CMK (cell line): ENCODE measurements around the gene SEPTIN5.
"Not testable (repeated sequence)": the region's sequence is repeated elsewhere in the genome, so short reads cannot be mapped to it uniquely, and the experiment has no call there.

Experiments
- DNase-seq: peaks from one replicate; pipeline ENCODE4 v3.0.0-alpha.2; 2010; ENCODE audit warnings: low read depth

Gene SEPTIN5

DNA sequence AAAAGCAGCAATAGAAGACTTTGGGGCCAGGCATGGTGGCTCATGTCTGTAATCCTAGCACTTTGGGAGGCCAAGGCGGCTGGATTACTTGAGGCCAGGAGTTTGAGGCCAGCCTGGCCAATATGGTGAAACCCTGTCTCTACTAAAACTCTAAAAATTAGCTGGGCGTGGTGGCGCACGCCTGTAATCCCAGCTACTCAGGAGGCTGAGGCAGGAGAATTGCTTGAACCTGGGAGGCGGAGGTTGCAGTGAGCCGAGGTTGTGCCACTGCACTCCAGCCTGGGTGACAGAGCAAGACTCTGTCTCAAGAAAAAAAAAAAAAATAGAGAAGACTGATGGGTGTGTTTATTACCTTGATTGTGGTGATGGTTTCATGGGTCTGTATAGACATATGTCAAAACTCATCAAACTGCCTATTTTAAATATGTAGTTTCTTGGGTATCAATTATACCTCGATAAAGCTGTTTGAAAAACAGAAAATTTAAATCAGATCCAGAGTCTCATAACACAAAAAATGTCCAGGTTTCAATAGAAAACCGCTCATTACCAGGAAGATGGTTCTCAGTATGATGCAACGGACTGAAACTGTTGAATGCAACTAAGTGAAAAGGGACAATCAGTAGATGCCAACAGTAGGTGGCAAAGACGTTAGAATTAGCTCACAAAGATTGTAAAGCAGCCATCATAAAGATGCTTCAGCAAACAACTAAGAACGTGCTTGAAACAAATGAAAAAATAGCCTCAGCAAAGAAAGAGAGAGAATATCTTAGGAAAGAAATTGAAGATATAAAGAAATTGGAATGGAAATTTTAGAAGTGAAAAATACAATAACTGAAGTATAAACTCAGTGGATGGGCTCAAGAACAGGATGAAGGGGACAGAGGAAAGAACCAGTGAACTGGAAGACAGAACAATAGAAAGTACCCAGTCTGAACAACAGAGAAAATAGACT is 33.1 kb upstream of the SEPTIN5 start:
- no peak for DNase-seq

DNA sequence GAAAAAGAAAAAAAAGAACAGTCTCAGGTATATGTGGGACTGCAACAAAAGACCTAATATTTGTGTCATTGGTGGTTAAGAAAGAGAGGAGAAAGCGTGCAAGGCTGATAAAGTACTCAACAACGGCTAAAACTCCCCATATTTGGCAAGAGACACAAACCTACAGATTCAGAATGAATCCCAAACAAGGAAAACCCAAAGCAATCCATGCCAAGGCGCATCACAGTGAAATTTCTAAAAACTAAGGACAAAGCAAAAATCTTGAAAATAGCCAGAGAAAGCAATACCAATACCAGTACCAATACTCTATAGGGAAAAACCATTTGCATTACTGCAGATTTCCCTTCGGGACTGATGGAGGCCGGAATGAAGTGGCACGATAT is 32.4 kb upstream of the SEPTIN5 start:
- DNase-seq, result no peak

DNA sequence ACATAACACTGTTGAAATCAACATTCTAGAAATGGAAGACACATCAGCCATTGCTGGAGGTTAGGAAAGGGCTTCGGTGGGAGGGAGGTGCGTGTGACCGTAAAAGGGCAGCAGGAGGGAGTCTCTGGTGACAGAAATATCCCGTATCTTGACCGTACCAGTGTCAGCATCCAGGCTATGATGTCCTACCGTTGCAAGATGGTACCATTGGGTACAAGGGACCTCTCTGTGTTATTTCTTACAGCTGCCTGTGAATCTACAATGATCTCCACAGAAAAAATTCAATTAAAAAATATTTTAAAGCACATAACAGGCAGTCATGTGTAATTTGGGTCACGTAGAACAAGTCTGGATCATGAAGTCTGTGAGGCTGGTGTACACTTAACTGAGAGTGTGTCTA is 27.4 kb upstream of the SEPTIN5 start:
- DNase-seq, result no peak

DNA sequence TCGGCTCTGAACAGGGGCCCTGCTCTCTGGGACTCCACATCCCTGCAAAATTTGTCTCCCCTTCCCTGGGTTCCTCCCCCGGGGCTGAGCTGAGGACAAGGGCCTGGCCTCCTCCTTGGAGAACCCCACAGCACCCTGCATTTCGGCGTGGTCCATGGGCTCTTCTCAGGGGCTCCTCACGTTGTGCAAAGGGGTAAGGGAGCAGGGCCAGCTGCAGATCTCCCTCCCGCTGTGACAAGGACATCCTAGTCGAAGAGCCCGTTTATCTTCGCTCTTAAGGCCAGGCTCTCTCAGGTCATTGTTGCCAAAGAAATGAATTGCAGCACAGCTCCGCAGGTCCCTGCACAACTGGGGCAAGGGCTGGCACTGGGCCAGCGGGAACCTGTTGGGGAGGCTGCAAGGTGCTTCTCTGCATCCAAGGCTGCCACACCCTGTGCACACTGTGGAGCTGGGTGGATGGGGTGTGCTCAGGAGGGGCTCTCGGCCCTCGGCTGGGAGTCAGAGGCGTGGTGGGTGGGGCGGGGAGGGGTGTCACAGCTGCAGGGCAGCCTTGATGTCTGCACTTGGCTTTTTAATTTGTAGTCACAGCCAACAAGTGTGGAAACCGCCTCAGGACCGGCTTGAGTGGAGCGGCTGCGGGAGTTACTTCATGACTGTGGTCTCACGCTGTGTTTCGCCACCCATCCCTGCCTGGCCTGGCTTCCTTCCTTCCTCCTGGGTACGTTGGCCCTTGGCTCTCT is 26.6 kb upstream of the SEPTIN5 start:
- DNase-seq, result no peak

DNA sequence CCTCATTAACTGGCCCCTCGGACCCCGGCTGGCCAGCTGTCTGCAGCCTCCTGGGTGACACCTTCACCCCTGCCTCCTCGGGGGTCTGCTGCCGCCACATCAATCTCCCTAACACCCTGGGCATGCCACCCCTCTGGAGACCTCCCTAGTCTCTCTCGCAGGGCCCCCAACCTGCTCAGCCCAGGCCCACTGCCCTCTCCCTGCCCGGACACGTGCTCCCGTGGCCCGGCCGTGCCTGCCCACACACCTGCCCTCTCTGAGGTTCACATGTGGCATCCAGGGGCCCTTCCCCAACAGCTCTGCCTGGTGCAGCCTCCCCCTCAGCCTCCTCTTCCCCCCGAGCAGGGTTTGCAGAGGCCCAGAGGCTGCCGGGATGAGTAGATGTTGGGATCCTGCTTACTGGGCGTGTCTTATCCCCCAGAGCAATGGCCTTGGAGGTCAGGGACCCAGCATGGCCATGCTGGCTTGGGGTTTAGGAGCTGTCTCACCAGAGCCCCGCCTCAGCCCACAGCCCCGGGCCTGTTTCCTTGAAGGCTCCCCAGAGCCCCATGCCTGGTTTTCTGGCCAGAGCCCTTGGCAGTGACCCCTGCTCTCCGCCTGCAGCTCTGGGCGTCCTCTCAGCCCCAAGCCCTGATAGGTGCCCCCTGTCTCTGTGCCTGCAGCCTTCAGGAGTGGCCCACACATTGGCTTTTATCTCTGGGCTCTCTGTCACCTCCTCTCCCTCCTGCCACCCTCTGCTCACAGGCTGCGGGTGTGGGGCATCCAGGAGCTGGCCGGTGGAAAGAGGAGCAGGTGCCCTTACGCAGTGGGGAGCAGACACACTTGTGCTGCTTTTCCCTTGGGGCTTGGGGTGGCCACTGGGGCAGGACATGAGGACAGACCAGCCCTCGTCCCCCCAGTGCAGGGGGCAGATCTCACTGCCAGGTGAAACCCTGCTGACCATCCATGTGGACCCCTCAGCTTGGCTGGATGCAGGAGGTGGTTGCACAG is 25.7 kb upstream of the SEPTIN5 start:
- no peak for DNase-seq

DNA sequence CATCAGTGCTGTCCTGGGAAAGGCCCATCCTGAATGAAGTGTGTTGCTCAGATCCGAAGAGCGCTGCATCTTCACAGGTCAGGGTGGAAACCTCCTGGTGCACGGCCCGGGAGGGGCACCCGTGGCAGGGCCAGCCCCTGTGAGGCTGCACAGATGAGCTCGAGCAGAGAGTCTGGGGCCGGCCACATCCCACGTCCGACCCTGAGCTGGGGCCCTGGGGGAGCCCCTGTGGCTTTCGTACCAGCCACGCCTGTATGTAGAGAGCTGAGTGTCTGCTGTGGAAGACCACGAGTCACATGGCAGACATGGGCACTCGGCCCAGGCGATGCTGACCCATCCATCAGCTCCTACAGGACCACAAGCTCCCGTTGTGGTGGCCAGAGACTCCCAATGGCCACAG is 24.9 kb upstream of the SEPTIN5 start:
- DNase-seq, result no peak

DNA sequence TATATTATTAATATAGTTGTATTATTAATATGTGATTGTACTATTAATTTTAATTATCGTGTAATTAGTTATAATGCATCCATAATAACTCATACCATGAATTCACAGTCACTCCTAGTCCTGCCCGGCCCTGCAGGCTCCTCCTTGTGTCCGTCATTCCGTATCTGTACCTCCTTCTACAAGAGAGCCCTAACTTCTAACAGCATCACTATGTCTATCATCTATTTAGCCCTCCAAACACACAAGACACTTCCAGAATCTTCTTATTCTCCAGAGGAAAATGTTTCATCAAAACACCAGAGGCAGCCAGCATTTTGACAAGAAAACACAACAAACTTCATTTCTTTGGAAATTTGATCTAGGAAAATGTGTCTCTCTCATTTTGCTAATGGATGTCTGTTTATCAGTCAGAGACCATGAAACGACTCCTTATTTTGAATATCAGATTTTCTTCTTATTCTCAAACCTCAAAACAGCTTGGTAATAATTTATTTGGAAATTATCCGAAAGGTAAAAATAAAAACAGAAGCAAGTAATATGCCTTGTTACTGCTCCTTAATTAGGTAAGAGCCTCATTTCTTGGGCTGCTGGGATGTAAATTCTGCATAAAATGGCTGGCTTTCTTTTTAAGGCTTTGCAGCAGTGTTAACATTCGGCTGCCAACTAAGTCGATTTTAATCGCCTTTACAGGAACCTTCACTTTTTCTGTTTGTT is 23.1 kb upstream of the SEPTIN5 start:
- no peak for DNase-seq

DNA sequence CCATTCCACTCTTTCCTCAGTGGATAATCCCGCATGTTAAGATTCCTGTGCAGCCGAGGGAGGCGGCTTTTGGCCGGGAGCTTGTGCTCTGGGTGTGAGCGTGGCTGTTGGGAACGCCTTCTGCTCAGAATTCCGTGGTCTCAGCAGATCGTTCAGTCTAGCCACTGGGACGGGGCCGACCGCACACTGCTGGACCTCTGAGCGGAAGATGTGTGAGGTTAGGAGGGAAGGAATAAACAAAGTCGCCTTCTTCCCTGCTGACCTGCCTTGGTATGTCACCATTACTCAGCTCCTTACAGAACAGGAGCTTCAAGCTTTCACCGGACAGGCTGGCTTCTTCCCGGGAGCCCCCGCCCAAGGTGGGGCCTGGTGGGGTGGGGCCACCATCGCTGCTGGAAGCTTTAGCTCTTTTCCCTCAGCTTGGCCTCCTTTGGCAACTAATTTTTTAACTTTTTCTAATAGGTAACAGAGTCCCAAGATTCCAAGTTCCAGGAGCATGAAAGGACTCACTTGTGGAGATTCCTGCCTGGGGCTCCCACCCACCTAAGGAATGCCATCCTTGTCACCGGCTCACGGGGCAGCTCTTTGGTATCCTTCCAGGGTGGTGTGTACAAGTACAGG is 22.5 kb upstream of the SEPTIN5 start:
- DNase-seq, result no peak

DNA sequence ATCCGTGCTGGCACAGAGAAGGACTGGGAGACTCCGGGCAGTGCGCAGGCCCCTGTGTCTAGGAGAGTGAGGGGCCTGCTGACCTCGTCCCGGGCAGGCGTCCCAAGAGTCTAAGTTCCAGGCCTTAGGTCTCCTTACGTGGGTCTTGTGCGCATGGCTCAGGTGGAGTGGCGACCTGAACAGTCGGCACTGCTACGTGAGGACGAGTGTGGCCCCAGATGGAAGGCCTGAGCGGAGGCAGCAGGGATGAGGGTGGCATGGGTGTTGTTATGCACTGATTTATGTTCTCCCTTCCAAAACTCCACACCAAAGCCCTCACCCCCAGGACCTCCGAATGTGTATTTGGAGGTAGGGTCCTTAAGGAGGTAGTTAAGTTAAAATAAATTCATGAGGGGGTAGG is 20.7 kb upstream of the SEPTIN5 start:
- no peak for DNase-seq

DNA sequence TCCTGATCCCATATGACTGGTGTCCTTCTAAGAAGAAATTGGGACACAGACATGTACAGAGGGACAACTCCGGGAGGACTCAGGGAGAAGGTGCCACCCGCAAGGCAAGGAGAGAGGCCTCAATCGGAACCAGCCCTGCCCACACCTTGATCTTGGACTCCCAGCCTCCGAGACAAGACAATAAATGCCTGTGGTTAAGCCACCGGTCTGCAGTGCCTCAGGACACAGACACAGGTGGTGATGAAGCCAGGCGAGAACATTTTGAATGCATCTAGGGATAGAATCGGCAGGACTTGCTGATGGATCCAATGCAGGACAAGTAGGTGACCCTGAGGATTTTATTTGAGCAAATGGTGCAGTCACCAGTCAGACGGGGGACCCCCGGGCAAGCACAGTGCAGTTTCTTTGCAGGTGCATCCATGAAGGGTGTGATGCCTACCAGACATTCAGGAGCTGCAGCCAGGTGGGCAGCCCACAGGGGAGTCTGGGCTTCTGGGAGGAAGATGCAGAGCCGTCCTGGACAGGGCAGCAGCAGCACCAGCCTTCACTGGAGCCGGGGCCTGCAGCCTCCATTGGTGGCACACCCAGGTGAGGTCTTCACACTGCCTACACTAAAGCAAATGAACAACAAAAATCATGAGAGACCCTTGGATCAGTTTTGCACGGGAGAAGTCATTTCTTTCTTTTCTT is 20.2 kb upstream of the SEPTIN5 start:
- DNase-seq, result no peak

DNA sequence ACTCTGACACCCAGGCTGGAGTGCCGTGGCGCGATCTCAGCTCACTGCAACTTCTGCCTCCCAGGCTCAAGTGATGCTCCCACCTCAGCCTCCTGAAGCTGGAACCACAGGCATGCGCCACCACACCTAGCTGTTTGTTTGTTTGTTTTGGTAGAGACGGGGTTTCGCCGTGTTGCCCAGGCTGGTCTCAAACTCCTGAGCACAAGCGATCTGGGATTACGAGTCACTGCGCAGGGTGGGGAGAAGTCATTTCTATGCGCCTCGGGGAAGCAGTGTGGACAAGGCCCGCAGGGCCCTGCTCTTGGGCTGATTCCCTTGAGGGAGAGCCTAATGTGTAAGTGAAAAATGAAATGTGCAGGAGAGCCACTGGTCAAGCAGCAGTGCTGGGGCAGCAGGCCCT is 19.6 kb upstream of the SEPTIN5 start:
- no peak for DNase-seq

DNA sequence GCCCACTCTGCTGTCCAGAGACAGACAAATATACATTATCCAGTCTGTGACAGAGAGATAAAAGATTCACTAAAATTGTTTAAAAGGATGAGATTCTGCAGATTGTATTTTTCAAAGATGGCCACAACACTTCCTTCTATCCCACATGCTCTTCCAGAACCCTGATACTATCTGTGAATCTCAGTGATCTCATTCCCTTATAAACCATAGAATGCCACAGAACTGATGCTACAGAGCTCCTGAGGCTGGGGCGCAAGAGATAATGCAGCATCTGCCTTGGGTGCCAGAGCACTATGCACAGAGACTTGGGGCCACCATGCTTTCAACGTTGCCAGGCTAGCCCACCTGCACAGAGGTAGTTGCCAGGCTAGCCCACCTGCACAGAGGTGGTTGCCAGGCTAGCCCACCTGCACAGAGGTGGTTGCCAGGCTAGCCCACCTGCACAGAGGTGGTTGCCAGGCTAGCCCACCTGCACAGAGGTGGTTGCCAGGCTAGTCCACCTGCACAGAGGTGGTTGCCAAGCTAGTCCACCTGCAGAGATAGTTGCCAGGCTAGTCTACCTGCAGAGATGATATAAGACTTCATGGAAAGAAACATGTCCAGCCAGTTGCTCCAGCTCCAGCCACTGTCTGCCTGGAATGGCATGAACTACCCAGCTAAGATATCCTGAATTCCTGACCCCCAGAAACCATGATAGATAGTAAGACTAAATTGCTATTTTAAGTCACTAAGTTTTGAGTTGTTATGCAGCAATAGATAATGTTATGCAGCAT is 17.6 kb upstream of the SEPTIN5 start:
- no peak for DNase-seq

DNA sequence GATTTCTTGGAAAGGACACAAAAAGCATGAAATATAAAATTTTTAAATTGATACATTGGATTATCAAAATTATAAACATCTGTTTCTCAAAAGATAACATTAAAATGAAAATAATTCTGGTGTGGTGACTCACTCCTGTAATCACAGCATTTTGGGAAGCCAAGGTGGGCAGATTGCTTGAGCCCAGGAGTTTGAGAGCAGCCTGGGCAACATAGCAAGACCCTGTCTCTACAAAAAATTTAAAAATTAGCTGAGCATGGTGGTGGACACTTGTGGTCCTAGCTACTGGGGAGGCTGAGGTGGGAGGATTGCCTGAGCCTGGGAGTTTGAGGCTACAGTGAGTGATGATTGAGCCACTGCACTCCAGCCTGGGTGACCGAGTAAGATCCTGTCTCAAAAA is 16.4 kb upstream of the SEPTIN5 start:
- not testable (repeated sequence) for DNase-seq

DNA sequence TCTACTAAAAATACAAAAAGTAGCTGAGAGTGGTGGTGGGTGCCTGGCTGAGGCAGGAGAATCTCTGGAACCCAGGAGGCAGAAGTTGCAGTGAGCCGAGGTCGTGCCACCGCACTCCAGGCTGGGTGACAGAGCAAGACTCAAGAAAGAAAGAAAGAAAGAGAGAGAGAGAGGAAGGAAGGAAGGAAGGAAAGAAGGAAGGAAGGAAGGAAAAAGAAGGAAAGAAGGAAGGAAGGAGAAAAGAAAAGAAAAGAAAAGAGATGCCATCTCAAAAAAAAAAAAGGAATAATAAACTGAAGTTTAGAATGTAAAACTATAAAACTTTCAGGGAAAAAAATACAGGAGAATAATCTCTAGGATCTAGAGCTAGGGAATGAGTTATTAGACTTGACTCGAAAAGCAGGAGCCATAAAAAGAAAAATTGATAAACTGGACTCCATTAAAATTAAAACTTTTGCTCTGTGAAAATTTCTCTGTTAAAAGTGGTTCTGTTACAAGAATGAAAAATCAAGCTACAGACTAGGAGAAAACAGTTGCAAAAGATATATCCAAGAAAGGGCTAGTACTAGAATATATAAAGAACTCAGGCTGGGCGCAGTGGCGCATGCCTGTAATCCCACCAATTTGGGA is 13.4 kb upstream of the SEPTIN5 start:
- no peak for DNase-seq

DNA sequence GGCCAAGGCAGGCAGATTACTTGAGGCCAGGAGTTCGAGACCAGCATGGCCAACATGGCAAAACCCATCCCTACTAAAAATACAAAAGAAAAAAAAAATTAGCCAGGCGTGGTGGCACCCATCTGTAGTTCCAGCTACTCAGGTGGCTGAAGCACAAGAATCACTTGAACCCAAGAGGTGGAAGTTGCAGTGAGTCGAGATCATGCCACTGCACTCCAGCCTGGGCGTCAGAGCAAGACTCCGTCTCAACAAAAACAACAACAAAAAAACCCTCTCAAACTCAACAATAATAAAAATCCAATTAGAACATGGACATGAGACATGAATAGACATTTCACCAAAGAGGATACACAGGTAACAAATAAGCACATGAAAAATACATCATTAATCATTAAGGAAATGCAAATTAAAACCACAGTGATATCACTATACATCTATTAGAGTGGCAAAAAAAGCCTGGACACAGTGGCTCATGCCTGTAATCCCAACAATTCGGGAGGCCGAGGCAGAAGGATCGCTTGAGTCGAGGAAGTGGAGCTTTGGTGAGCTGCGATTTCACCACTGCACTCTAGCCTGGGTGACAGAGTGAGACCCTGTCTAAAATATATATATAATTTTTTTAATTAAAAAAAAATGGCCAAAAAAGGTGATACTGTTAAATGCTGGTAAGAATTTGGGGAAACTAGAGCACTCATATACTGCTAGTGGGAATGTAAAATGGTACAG is 12.7 kb upstream of the SEPTIN5 start:
- DNase-seq, result no peak

DNA sequence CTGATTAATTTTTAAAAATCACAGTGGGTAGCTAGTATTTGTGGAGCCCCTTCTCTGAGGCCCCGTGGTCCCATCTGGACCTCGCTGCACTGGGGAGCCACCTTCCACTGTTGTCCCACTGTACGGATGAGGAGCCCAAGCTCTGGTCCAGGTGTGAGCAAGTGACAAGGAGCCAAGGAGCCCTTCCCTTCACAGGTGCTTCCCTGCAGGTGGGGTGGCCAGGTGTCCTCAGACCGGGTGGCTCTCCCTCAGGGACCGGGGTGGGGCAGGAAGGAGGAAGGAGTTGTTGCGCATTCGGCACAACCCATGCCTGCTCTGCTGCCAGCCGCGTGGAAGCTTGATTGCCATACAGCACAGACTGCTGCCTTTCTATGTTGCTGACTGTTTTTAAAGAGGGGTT is 10.4 kb upstream of the SEPTIN5 start:
- DNase-seq, result no peak

DNA sequence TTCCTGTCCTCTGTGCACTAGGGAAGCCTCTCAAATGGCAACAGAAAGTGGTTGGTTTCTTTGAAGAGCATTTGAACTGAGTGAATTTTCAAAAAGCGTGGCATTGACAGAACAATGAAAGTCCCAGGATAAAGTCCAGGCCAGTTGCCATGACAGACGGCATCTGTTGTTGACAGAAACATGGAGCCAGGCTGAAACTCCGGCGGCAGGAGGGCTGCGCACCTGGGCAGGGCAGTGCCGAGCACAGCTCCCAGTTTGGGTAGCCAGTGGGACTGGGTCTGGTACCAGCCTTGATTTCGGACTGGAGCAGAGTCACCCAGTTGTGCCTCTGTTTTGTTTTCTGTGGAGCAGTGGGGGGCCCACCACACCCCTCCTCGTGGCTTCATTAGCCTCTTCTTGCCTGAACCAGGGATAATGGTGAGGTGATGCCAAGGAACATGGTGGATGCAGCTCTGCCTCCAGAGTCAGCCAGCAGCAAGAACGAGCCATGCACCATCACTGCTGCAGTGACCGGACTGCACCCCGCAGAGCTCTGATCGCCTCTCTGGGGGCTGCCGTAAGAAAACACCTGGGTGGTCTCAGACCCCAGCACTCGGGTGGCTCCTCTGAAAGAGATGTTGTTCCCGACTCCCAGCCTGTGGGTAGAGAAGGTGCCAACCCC is 9.8 kb upstream of the SEPTIN5 start:
- DNase-seq, result no peak
